Measurements from ENCODE around the gene FBXO31. TPM values are rescaled to one million over a fixed set of nuclear protein-coding genes. Genes with fewer than 3 reads are reported as not detected.

The FBXO31 gene
- total and polyA plus RNA-seq, 2 donors (not counting 1 experiment from before 2014, with no cell fraction given) = 17.8 to 32.9 TPM

GRCh38 chr16:87416826-87417527 is 33.4 kb upstream of the FBXO31 start:
- Histone ChIP-seq H4K20me1 (ENCODE audit: control insufficient read depth, insufficient read depth, low read length, poor library complexity, severe bottlenecking) (no peaks in the 10 kb centered on the region), H3K27ac (ENCODE audit: low read length in 2 of 2) (no peak overlapping the region), H3K4me2 (replicated peaks; ENCODE audit: low read depth, low read length, poor library complexity, severe bottlenecking) (no peak overlapping the region), H3K4me3 (ENCODE audit: control extremely low read depth in 1 of 5, extremely low read depth in 1 of 5, insufficient read depth in 1 of 5, low read depth in 2 of 5, low read length in 4 of 5) (no peak overlapping the region), H2AFZ (ENCODE audit: insufficient read depth, low read depth, low read length, poor library complexity, severe bottlenecking) (no peak overlapping the region), H3K79me2 (ENCODE audit: control insufficient read depth, insufficient read depth, low read length) (no peaks in the 10 kb centered on the region), H3K4me1 (ENCODE audit: control insufficient read depth in 2 of 2, insufficient read depth in 2 of 2, low read length in 2 of 2) (no peaks in the 10 kb centered on the region), H3K9ac (ENCODE audit: low read length) (no peak overlapping the region), H3K27me3 (replicated peaks in 1 of 4; ENCODE audit: control extremely low read depth in 1 of 4, control insufficient read depth in 3 of 4, insufficient read depth in 4 of 4, low read length in 3 of 4) (peaks cover 0 to 3% (median 0%) of the 10 kb centered on the region in 4 experiments), H3K36me3 (replicated peaks in 1 of 2; ENCODE audit: control extremely low read depth in 1 of 2, control insufficient read depth in 1 of 2, extremely low read depth in 1 of 2, insufficient read depth in 2 of 2, low read length in 1 of 2) (no peaks in the 10 kb centered on the region), H3K9me3 (ENCODE audit: control extremely low read depth in 1 of 3, control insufficient read depth in 2 of 3, insufficient read depth in 1 of 3, low read length in 2 of 3) (no peaks in the 10 kb centered on the region)
- Mint-ChIP-seq H3K4me1 (no peaks in the 10 kb centered on the region), H3K27ac (no peak overlapping the region), H3K27me3 (no peaks in the 10 kb centered on the region), H3K9me3 (ENCODE audit: insufficient read depth) (no peaks in the 10 kb centered on the region), H3K4me3 (no peak overlapping the region)
- TF ChIP-seq EZH2 (IDR thresholded peaks at IDR 0.05; ENCODE audit: borderline replicate concordance, insufficient read depth, low read depth, low read length, poor library complexity, severe bottlenecking) (no peak), CTCF (IDR thresholded peaks at IDR 0.05) (peak; percentile 61)
- 97% methylated on average over 21 of the region's 23 CpGs for WGBS (ENCODE audit: insufficient coverage)
- no peak for DNase-seq
- POLR2A ChIA-PET = no interaction called here
- CTCF ChIA-PET = interaction anchor here (0.7 to 2.4 kb wide), 9 partner anchors 10 to 352 kb away, joined by 3 to 35 read pairs (median 3); partner anchors contain the start of gene KLHDC4
- ATAC-seq (ENCODE audit: low read depth) = no peak
- intact Hi-C loops (cut with micrococcal nuclease) = no loop called here

- no peaks in the 10 kb centered on the region for H3K4me1 Mint-ChIP-seq
- ChIA-PET CTCF (interaction anchor here (1.1 kb wide), 1 partner anchor 220 kb away, joined by 3 read pairs; no protein-coding TSS in a partner anchor), POLR2A (no interaction called here)
- no peaks in the 10 kb centered on the region for H3K27me3 Mint-ChIP-seq
- no peak overlapping the region for H3K9ac ChIP-seq (ENCODE audit: low read length)
- intact Hi-C loops (cut with micrococcal nuclease) = no loop called here
- no peak overlapping the region for H3K4me2 ChIP-seq (replicated peaks; ENCODE audit: low read depth, low read length, poor library complexity, severe bottlenecking)
- no peak overlapping the region for H3K27ac Mint-ChIP-seq
- no peak for ATAC-seq (ENCODE audit: low read depth)
- H3K9me3 ChIP-seq (ENCODE audit: control extremely low read depth in 1 of 3, control insufficient read depth in 2 of 3, insufficient read depth in 1 of 3, low read length in 2 of 3) = no peaks in the 10 kb centered on the region
- no peaks in the 10 kb centered on the region for H3K79me2 ChIP-seq (ENCODE audit: control insufficient read depth, insufficient read depth, low read length)
- H2AFZ ChIP-seq (ENCODE audit: insufficient read depth, low read depth, low read length, poor library complexity, severe bottlenecking) = no peak overlapping the region
- H3K27ac ChIP-seq (ENCODE audit: low read length in 2 of 2) = no peak overlapping the region
- no peaks in the 10 kb centered on the region for H3K4me1 ChIP-seq (ENCODE audit: control insufficient read depth in 2 of 2, insufficient read depth in 2 of 2, low read length in 2 of 2)
- DNase-seq = no peak
- H3K4me3 Mint-ChIP-seq = no peak overlapping the region
- H3K9me3 Mint-ChIP-seq (ENCODE audit: insufficient read depth) = no peaks in the 10 kb centered on the region
- H3K4me3 ChIP-seq (ENCODE audit: control extremely low read depth in 1 of 5, extremely low read depth in 1 of 5, insufficient read depth in 1 of 5, low read depth in 2 of 5, low read length in 4 of 5) = no peak overlapping the region
- no peaks in the 10 kb centered on the region for H4K20me1 ChIP-seq (ENCODE audit: control insufficient read depth, insufficient read depth, low read length, poor library complexity, severe bottlenecking)
- TF ChIP-seq EZH2 (IDR thresholded peaks at IDR 0.05; ENCODE audit: borderline replicate concordance, insufficient read depth, low read depth, low read length, poor library complexity, severe bottlenecking) (no peak), CTCF (IDR thresholded peaks at IDR 0.05) (no peak)
- peaks cover 0 to 3% (median 0%) of the 10 kb centered on the region in 4 experiments for H3K27me3 ChIP-seq (replicated peaks in 1 of 4; ENCODE audit: control extremely low read depth in 1 of 4, control insufficient read depth in 3 of 4, insufficient read depth in 4 of 4, low read length in 3 of 4)
- WGBS (ENCODE audit: insufficient coverage) = 95% methylated on average over 7 of the region's 9 CpGs
- no peaks in the 10 kb centered on the region for H3K36me3 ChIP-seq (replicated peaks in 1 of 2; ENCODE audit: control extremely low read depth in 1 of 2, control insufficient read depth in 1 of 2, extremely low read depth in 1 of 2, insufficient read depth in 2 of 2, low read length in 1 of 2)
Observed at GRCh38 chr16:87415441-87415840, 31.9 kb upstream of the FBXO31 start.
